Spleen (tissue), 11 donors: Measurements from ENCODE around the gene AKAP10. TPM values are rescaled to one million over a fixed set of nuclear protein-coding genes. Genes with fewer than 3 reads are reported as not detected.

Experiments
- DNase-seq: peaks from one replicate; pipeline ENCODE4 v3.0.0-alpha.2; 2020
- H3K27ac ChIP-seq, 8 donors: fragments of 200-600 bp; sonication (generic) in 7 of 8; 1 replicate in 4 of 8; 2 replicates in 4 of 8; pipeline versions ENCODE4 v1.5.0 to v1.8.0; 2016 to 2021; ENCODE audit warnings: inconsistent platforms in 4 of 8, mild to moderate bottlenecking in 4 of 8, moderate library complexity in 1 of 8
- H3K27me3 ChIP-seq, 7 donors: fragments of 200-600 bp; sonication (generic) in 6 of 7; replicated peaks in 1 of 7; 1 replicate in 4 of 7; 2 replicates in 3 of 7; pipeline versions ENCODE4 v1.5.0 to v1.8.0; 2016 to 2021; ENCODE audit warnings: inconsistent platforms in 3 of 7, mild to moderate bottlenecking in 1 of 7
- H3K36me3 ChIP-seq, 6 donors: fragments of 200-600 bp; sonication (generic) in 5 of 6; 1 replicate in 4 of 6; 2 replicates in 2 of 6; pipeline versions ENCODE4 v1.5.0 to v1.8.0; 2016 to 2021; ENCODE audit warnings: inconsistent platforms in 2 of 6
- H3K4me1 ChIP-seq, 6 donors: fragments of 200-600 bp; sonication (generic) in 5 of 6; 1 replicate in 3 of 6; 2 replicates in 3 of 6; pipeline versions ENCODE4 v1.5.0 to v1.8.0; 2016 to 2021; ENCODE audit warnings: inconsistent platforms in 3 of 6
- H3K4me3 ChIP-seq, 8 donors: fragments of 200-600 bp; sonication (generic) in 7 of 8; 1 replicate in 4 of 8; 2 replicates in 4 of 8; pipeline versions ENCODE4 v1.5.0 to v1.8.0; 2016 to 2021; ENCODE audit warnings: inconsistent platforms in 4 of 8, mild to moderate bottlenecking in 4 of 8, moderate library complexity in 2 of 8
- H3K9me3 ChIP-seq, 8 donors: fragments of 200-600 bp; sonication (generic) in 7 of 8; 1 replicate in 4 of 8; 2 replicates in 4 of 8; pipeline versions ENCODE4 v1.5.0 to v1.8.0; 2016 to 2021; ENCODE audit warnings: inconsistent platforms in 4 of 8
- CTCF ChIP-seq, 11 experiments: fragments of 200-600 bp in 7 of 11; fragments of 450-650 bp in 4 of 11; sonication (generic) in 4 of 11; IDR thresholded peaks in 8 of 11; conservative IDR thresholded peaks in 3 of 11; 1 replicate in 7 of 11; 2 replicates in 4 of 11; pipeline versions ENCODE4 v1.4.0 to v1.8.0; 2016 to 2021; ENCODE audit warnings: antibody characterized with exemption in 11 of 11, inconsistent platforms in 4 of 11, mild to moderate bottlenecking in 1 of 11
- POLR2A ChIP-seq, 3 donors: fragments of 450-650 bp; IDR thresholded peaks; one replicate each; pipeline ENCODE4 v1.5.1; 2017; ENCODE audit warnings: antibody characterized with exemption in 3 of 3, mild to moderate bottlenecking in 1 of 3
- POLR2AphosphoS5 ChIP-seq, 3 donors: sonication (generic); formaldehyde crosslinking; IDR thresholded peaks; one replicate each; pipeline ENCODE4 v1.5.1; 2017; ENCODE audit warnings: antibody characterized with exemption in 3 of 3
- WGBS, 5 donors: extraction: QIAGEN DNeasy Blood & Tissue Kit in 3 of 5; methylation state at CpG; one replicate each; pipeline versions ENCODE4 v1.1.5 to v1.1.7; 2013 to 2018; 5-methylcytosine and 5-hydroxymethylcytosine counted together
- intact Hi-C: fragments of 100-400 bp; cut with DNase I; formaldehyde crosslinking; loops from one replicate; pipeline ENCODE4 v1.15.0; 2023; ENCODE audit warnings: low total_unique reads
- polyA plus RNA-seq, 3 donors: library from polyadenylated mRNA; stranded (reverse); fragments of 200-250 nt; gene quantifications; one replicate each; pipeline ENCODE4 v1.2.1, GENCODE V29; 2013
- total RNA-seq, 7 donors: library from RNA; depleted of rRNA in 3 of 7; stranded (reverse); fragments of >200 nt in 3 of 7; fragmentation: NEBNext Ultra II Directional in 4 of 7; extraction: Animal tissue kit (Norgen Biotek cat#: 25700) in 4 of 7; gene quantifications; one replicate each; pipeline versions ENCODE4 v1.1.0 to v1.2.1, GENCODE V29; 2016 to 2021
- donor health status: healthy with polysubstance abuse.
- donor health status: DM: no; HTN: no; CAD: no; lungs with moderate emphysema.
- donor health status: DM: no; HTN: no; CAD: no.
- donor health status: Bipolar disorder and iron deficiency.
- donor health status: healthy.
- donor health status: DM: no; HTN: no; CAD: no.
- donor health status: DM: yes; HTN: yes; CAD: no.

The AKAP10 gene
- total and polyA plus RNA-seq, 10 donors = 6.9 to 69.8 (median 53.6) TPM

GRCh38 chr17:19948116-19948943 lies 29.3 kb downstream of the AKAP10 start:
- H3K27me3 ChIP-seq = no peaks in the 10 kb centered on the region
- H3K4me3 ChIP-seq = no peak overlapping the region
- DNase-seq = no peak
- peaks cover 0 to 91% (median 28%) of the 10 kb centered on the region in 6 donors for H3K36me3 ChIP-seq
- peak overlapping the region in 4 of 8 donors; percentile 8 to 55 (median 32) for H3K27ac ChIP-seq
- TF ChIP-seq CTCF (IDR thresholded peaks at IDR 0.05 in 8 of 11, conservative IDR thresholded peaks at IDR 0.05 in 3 of 11) (no peak), POLR2AphosphoS5 (IDR thresholded peaks at IDR 0.05) (no peak), POLR2A (IDR thresholded peaks at IDR 0.05) (no peak)
- 30 to 40% (median 33%) methylated on average over 10 of the region's 10 CpGs for WGBS, 5 donors
- peaks cover 8 to 80% (median 34%) of the 10 kb centered on the region in 6 donors for H3K4me1 ChIP-seq
- intact Hi-C loops = no loop called here
- H3K9me3 ChIP-seq = peaks cover 0 to under 1% (median 0%) of the 10 kb centered on the region in 8 donors

GRCh38 chr17:19946921-19947320 lies 30.7 kb downstream of the AKAP10 start:
- Histone ChIP-seq H3K4me1 (peaks cover 0 to 80% (median 21%) of the 10 kb centered on the region in 6 donors), H3K9me3 (no peaks in the 10 kb centered on the region), H3K36me3 (peaks cover 0 to 92% (median 32%) of the 10 kb centered on the region in 6 donors), H3K27me3 (no peaks in the 10 kb centered on the region), H3K4me3 (no peak overlapping the region), H3K27ac (no peak overlapping the region)
- DNase-seq = no peak
- 96 to 99% (median 97%) methylated on average over 19 to 20 of the region's 20 CpGs for WGBS, 5 donors
- intact Hi-C loops = no loop called here
- TF ChIP-seq POLR2A (IDR thresholded peaks at IDR 0.05) (no peak), POLR2AphosphoS5 (IDR thresholded peaks at IDR 0.05) (peak in 1 of 3 donors; percentile 28)

- Histone ChIP-seq H3K36me3 (peaks cover 0 to 91% (median 36%) of the 10 kb centered on the region in 6 donors), H3K27me3 (no peaks in the 10 kb centered on the region), H3K4me3 (no peak overlapping the region), H3K9me3 (no peaks in the 10 kb centered on the region), H3K27ac (no peak overlapping the region), H3K4me1 (peaks cover 3 to 87% (median 19%) of the 10 kb centered on the region in 6 donors)
- 66 to 77% (median 73%) methylated on average over 2 of the region's 2 CpGs for WGBS, 5 donors
- no peak for DNase-seq
- TF ChIP-seq POLR2A (IDR thresholded peaks at IDR 0.05) (no peak), POLR2AphosphoS5 (IDR thresholded peaks at IDR 0.05) (no peak), CTCF (IDR thresholded peaks at IDR 0.05 in 8 of 11, conservative IDR thresholded peaks at IDR 0.05 in 3 of 11) (no peak)
- intact Hi-C loops = no loop called here
Observed at GRCh38 chr17:19945009-19945626, 32.5 kb downstream of the AKAP10 start.

- peaks cover 0 to 96% (median 52%) of the 10 kb centered on the region in 6 donors for H3K36me3 ChIP-seq
- H3K27me3 ChIP-seq = no peaks in the 10 kb centered on the region
- H3K9me3 ChIP-seq = no peaks in the 10 kb centered on the region
- DNase-seq = no peak
- TF ChIP-seq POLR2AphosphoS5 (IDR thresholded peaks at IDR 0.05) (no peak), POLR2A (IDR thresholded peaks at IDR 0.05) (no peak), CTCF (IDR thresholded peaks at IDR 0.05 in 8 of 11, conservative IDR thresholded peaks at IDR 0.05 in 3 of 11) (no peak)
- H3K4me1 ChIP-seq = peaks cover 3 to 72% (median 10%) of the 10 kb centered on the region in 6 donors
- H3K4me3 ChIP-seq = no peak overlapping the region
- intact Hi-C loops = no loop called here
- H3K27ac ChIP-seq = no peak overlapping the region
Observed at GRCh38 chr17:19943599-19943998, 34.0 kb downstream of the AKAP10 start.
